Tibial nerve (tissue), 3 donors: ENCODE data around the gene EYA2.

ENCODE experiments used
- CTCF ChIP-seq, 5 experiments: fragments of 200-600 bp in 3 of 5; fragments of 450-650 bp in 2 of 5; sonication (generic) in 3 of 5; IDR thresholded peaks; one replicate each; pipeline ENCODE4 v1.5.1; 2016 to 2019; ENCODE audit warnings: antibody characterized with exemption in 5 of 5, mild to moderate bottlenecking in 3 of 5, moderate library complexity in 2 of 5
- POLR2A ChIP-seq, 2 donors: fragments of 450-650 bp; IDR thresholded peaks; one replicate each; pipeline ENCODE4 v1.6.1; 2017; ENCODE audit warnings: antibody characterized with exemption in 2 of 2, mild to moderate bottlenecking in 2 of 2, moderate library complexity in 2 of 2

- TF ChIP-seq POLR2A (IDR thresholded peaks at IDR 0.05): no peak
- no peak for TF ChIP-seq CTCF (IDR thresholded peaks at IDR 0.05)
Observed at GRCh38 chr20:47042464-47042863, 147.8 kb downstream of the EYA2 start.
